Hepatocyte (in vitro differentiated cells): ENCODE measurements around the gene ARL17B. TPM values are rescaled to one million over a fixed set of nuclear protein-coding genes. Genes with fewer than 3 reads are reported as not detected.
"Not testable (repeated sequence)": the region's sequence is repeated elsewhere in the genome, so short reads cannot be mapped to it uniquely, and the experiment has no call there.

Experiments
- DNase-seq: peaks from one replicate; pipeline ENCODE4 v3.0.0-alpha.2; 2016; ENCODE audit warnings: low spot score
- H2AFZ ChIP-seq: fragments of 200-600 bp; sonication (generic); 2 replicates; pipeline ENCODE4 v1.6.0; 2016; ENCODE audit warnings: antibody characterized with exemption, mild to moderate bottlenecking
- H3K27ac ChIP-seq: fragments of 200-600 bp; sonication (generic); 2 replicates; pipeline ENCODE4 v1.5.1; 2016; ENCODE audit warnings: mild to moderate bottlenecking
- H3K27me3 ChIP-seq: fragments of 200-600 bp; sonication (generic); 2 replicates; pipeline ENCODE4 v1.6.1; 2016
- H3K36me3 ChIP-seq: fragments of 200-600 bp; sonication (generic); replicated peaks from 2 replicates; pipeline ENCODE4 v1.5.1; 2016; ENCODE audit warnings: low read depth; ENCODE audit not compliant: insufficient read depth
- H3K4me1 ChIP-seq: fragments of 200-600 bp; sonication (generic); 2 replicates; pipeline ENCODE4 v1.5.1; 2016; ENCODE audit warnings: mild to moderate bottlenecking, moderate library complexity; ENCODE audit not compliant: insufficient read depth
- H3K4me2 ChIP-seq: fragments of 200-600 bp; sonication (generic); 2 replicates; pipeline ENCODE4 v1.6.0; 2016
- H3K4me3 ChIP-seq: fragments of 200-600 bp; sonication (generic); 2 replicates; pipeline ENCODE4 v1.5.1; 2016; ENCODE audit warnings: mild to moderate bottlenecking
- H3K79me2 ChIP-seq: fragments of 200-600 bp; sonication (generic); 2 replicates; pipeline ENCODE4 v1.6.0; 2017; ENCODE audit warnings: mild to moderate bottlenecking
- H3K9me2 ChIP-seq: fragments of 200-600 bp; sonication (generic); replicated peaks from 2 replicates; pipeline ENCODE4 v1.6.0; 2017; ENCODE audit warnings: mild to moderate bottlenecking; ENCODE audit not compliant: insufficient read depth
- H3K9me3 ChIP-seq: fragments of 200-600 bp; sonication (generic); 2 replicates; pipeline ENCODE4 v1.5.1; 2016; ENCODE audit warnings: low read depth, mild to moderate bottlenecking
- H4K20me1 ChIP-seq: fragments of 200-600 bp; sonication (generic); 2 replicates; pipeline ENCODE4 v1.6.0; 2016; ENCODE audit warnings: mild to moderate bottlenecking; ENCODE audit not compliant: insufficient read depth, poor library complexity, severe bottlenecking
- WGBS: methylation state at CpG from one replicate; pipeline ENCODE4 v1.1.6; 2016; ENCODE audit warnings: low lambda C conversion rate; ENCODE audit errors: missing lambda C conversion rate; 5-methylcytosine and 5-hydroxymethylcytosine counted together
- polyA plus RNA-seq: library from polyadenylated mRNA; unstranded; fragments of >200 nt; fragmentation: Nextera tagmentation; extraction: Ambion mirVana; gene quantifications from 2 replicates; pipeline ENCODE4 v1.2.1, GENCODE V29; 2016
- total RNA-seq: library from RNA; depleted of rRNA; stranded (reverse); fragments of >200 nt; gene quantifications from 2 replicates; pipeline ENCODE4 v1.2.3, GENCODE V29; 2014

ARL17B gene
- total and polyA plus RNA-seq, 2 experiments from 2014 or later = 9.0 to 11.4 TPM

DNA sequence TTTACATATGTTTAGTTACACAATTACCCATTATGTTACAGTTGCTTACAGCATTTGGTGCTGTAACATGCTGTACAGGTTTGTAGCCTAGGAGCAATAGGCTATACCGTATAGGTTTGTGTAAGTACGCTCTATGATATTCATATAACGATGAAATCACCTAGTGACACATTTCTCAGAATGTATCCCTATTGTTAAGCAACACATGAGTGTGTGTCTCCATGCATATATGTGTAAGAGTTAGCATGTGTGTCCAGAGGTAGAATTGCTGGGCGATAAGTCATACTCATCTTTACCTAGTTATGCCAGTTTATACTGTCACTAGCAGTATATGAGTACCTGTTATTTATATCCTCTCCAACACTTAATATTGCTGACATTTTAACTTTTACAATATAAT is 21.6 kb upstream of the ARL17B start:
- not testable (repeated sequence) for H2AFZ ChIP-seq, H3K9me2 ChIP-seq, H3K9me3 ChIP-seq, H3K4me3 ChIP-seq, H3K4me1 ChIP-seq, H3K27me3 ChIP-seq, H3K27ac ChIP-seq, H3K36me3 ChIP-seq, H4K20me1 ChIP-seq, DNase-seq, H3K79me2 ChIP-seq, H3K4me2 ChIP-seq
- 98% methylated on average over 3 of the region's 4 CpGs for WGBS

DNA sequence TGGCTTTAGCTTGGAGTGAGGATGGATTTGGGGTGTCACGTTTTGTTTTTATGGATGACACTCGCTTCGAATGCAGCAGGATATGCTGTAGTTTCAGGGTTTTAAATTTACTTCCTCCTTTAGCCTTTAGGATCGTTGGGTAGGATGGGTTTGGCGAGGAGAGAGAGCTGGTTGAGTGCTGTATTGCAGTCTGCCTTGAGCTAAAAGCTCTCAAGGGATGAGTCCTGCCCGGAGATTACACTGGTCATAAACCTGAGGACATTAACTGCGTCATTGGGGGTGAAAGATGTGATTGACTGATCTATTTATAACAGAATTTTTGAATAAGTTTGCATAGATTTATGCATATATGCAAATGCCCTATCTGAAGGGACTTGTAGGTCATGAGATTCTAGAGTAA is 11.9 kb upstream of the ARL17B start:
- H3K4me2 ChIP-seq, H2AFZ ChIP-seq, H3K9me2 ChIP-seq, H3K79me2 ChIP-seq, H3K36me3 ChIP-seq, H3K4me3 ChIP-seq, H3K9me3 ChIP-seq, H3K27me3 ChIP-seq, H4K20me1 ChIP-seq, H3K4me1 ChIP-seq, H3K27ac ChIP-seq, DNase-seq: not testable (repeated sequence)
- no CpG with 5 or more reads among the region's 7 CpGs for WGBS

DNA sequence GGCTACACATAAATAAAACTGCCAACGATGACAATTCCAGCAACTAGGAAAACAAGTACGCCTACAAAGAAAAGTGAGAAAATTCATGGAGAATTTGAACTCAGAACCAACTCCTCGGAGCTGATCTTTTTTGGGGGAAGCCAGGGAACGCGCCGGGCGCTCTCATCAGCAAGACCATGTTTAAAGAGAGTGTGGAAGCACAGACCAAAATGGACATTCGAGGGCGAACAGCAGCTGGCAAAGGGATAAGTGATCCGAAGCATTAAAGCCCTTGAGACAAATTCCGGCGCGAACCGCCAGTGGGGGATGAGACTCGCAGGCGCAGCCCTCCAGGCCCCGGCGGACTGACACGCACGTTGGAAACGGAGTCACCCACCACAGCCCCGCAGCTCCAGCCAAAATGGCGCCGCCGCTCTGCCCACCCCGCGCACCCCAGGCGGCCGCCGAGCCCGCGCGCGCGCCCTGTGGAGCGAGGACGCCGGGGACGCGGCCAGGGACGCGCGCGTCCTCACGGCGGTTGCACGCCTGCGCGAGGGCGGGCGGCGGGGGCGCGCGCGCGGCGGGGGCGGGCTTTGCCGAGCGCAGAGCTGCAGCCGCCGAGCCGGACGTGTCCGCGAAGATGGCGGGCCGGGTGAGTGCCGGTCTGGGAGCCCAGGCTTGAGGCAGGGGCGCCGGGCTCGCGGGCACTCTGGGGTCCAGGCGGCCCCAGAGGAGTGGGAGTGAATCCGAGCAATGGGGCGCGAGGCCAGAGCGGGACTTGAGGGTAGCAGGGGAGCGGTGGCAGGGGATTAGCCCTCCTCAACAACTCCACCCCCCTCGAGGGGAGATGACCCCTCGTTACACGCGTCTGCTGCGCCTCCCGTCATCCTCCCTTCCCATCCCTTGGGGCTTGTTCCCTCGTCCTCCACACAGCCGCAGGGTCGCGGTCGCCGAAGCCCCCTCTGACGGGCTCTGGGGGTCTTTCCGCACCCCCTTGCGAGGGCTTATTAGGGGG is 11.0 kb upstream of the ARL17B start:
- H2AFZ ChIP-seq, H3K27ac ChIP-seq, H3K36me3 ChIP-seq, H4K20me1 ChIP-seq, H3K27me3 ChIP-seq, H3K4me2 ChIP-seq, H3K9me2 ChIP-seq, DNase-seq, H3K4me1 ChIP-seq, H3K9me3 ChIP-seq, H3K4me3 ChIP-seq, H3K79me2 ChIP-seq: not testable (repeated sequence)
- no CpG with 5 or more reads among the region's 95 CpGs for WGBS

DNA sequence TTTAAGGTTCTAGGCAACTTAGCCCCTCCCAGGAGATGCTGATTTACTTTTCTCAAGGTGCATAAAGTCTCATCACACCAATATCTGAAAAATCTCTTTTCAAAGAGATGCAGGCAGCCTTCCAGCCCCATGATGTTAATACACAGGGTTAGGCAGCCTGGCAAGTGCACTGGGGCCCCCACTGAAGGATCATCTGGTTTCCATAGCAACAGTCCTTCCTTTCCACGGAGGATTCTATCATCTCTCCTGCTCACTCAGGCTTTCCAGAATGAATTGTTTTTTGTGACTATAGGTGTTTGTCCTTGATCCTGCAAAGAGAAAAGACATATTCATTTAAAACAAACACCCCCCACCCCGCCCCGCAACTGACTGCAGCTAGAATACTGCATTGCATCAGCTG is 6.0 kb upstream of the ARL17B start:
- not testable (repeated sequence) for H3K27ac ChIP-seq, DNase-seq, H3K4me3 ChIP-seq, H3K4me2 ChIP-seq, H3K36me3 ChIP-seq, H4K20me1 ChIP-seq, H3K79me2 ChIP-seq, H3K4me1 ChIP-seq, H3K9me2 ChIP-seq, H3K27me3 ChIP-seq, H2AFZ ChIP-seq, H3K9me3 ChIP-seq
- no CpG with 5 or more reads among the region's 3 CpGs for WGBS

DNA sequence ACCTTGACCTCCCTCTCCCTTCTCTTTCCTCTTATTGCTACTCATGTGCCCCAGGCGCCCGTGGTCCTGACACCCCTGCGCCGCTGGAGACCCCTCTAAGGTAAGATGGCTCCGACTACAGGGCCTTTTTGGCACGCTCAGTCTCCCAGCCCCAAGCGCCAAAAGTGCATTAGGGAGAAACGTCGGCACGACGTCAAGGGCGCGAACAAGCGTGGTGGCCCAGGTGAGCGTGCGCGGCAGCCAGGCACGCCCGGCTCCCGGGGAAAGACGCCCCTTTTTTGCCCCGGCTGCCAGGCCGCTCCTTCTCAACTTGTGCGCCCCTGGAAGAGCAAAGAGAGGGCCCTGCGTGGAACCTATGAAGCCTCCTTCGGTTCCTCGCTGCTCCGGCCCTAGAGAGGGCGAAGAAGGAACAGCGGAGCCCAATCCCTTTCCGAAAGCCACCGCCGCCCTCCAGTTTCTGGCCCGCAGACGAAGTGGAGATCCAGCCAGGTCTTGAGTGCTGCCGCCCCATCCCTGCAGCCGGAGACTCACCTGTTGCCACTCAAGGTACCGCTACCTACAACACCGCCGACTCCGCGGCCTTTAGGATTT is 326 bp downstream of the ARL17B start:
- H3K9me2 ChIP-seq, H3K4me2 ChIP-seq, H3K79me2 ChIP-seq, DNase-seq, H3K4me3 ChIP-seq, H4K20me1 ChIP-seq, H3K9me3 ChIP-seq, H3K27me3 ChIP-seq, H3K4me1 ChIP-seq, H2AFZ ChIP-seq, H3K36me3 ChIP-seq, H3K27ac ChIP-seq: not testable (repeated sequence)
- no CpG with 5 or more reads among the region's 42 CpGs for WGBS

DNA sequence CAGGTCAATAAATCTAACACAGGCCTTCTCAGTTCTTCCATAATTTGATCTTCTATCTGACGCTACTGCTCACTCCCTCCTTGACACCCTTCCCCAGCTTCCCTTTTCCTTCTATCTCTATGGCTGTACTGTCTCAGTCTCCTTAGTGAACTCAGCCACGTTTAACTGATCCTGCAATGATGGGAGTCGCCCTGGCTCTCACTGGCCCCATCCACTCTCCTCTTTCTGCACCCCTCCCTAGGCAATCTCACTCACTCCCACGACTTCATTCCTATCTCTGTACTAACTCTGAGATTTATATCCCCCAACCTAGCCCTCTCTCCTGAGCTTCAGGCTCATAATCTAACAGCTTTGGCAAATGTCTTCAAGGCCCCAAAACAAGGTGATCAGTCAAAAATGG is 7.7 kb downstream of the ARL17B start:
- H3K27me3 ChIP-seq, H4K20me1 ChIP-seq, H3K36me3 ChIP-seq, H3K4me3 ChIP-seq, H2AFZ ChIP-seq, H3K9me2 ChIP-seq, H3K4me2 ChIP-seq, H3K4me1 ChIP-seq, H3K9me3 ChIP-seq, H3K79me2 ChIP-seq, H3K27ac ChIP-seq, DNase-seq: not testable (repeated sequence)
- WGBS = no CpG with 5 or more reads among the region's 4 CpGs

DNA sequence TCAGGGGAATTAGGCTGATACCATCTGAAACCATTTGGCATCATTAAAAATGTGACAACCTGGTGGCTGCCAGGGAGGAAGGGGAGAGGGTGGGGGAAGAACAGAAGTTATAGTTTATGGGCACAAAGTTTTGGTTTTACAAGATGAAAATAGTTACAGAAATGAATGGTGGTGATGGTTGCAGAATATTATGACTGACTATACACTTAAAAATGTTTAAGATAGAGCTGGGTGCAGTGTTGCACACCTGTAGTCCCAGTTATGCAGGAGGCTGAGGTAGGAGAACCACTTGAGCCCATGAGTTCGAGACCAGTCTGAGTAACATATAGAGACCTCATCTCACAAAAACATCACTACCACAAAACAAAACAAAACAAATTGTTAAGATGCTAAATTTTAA is 12.5 kb downstream of the ARL17B start:
- not testable (repeated sequence) for H3K27me3 ChIP-seq, H3K27ac ChIP-seq, H4K20me1 ChIP-seq, H3K4me1 ChIP-seq, H3K9me3 ChIP-seq, H2AFZ ChIP-seq, H3K36me3 ChIP-seq, H3K4me2 ChIP-seq, DNase-seq, H3K4me3 ChIP-seq, H3K79me2 ChIP-seq, H3K9me2 ChIP-seq
- WGBS = no CpG with 5 or more reads among the region's 1 CpG

DNA sequence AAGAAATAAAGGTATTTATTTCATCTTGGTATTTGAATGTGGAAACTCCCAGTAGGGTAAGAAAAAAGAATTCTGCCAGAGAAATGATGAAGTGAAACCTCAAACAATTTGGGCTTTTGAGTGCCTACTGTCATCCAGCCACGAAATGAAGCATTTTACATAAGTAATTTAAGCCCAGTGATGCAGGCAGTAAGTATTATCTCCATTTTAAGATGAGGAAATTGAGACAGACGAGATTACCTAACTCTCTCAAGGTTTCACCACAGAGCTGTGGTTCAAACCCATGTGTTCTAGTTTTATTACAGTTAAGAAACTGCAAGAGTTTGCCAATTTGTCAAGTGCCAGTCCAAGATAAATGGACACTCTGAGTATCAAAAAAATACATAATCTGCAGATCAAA is 13.2 kb downstream of the ARL17B start:
- not testable (repeated sequence) for H3K9me2 ChIP-seq, H3K4me3 ChIP-seq, H4K20me1 ChIP-seq, H3K9me3 ChIP-seq, H3K4me1 ChIP-seq, H3K27me3 ChIP-seq, H3K36me3 ChIP-seq, H2AFZ ChIP-seq, H3K79me2 ChIP-seq, H3K27ac ChIP-seq, DNase-seq, H3K4me2 ChIP-seq
- WGBS = no CpG with 5 or more reads among the region's 2 CpGs

DNA sequence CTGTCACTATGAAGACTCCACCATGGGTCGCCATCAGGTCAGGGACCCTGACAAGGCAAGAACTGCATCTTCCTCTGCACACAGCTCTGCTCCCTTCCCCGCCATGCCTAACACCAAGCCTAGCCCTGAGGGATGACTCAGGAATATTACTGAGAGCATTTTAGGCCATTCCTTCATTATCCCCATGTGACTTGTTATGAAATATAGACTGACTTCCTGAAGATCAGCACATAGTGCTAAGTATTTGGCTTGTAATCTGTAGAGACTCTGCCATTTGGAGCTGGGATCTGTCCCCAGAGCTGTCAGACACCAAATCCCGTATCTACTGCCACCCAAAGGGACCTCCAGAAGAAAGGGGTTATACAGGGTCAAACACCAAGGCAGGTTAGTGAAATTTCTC is 19.4 kb downstream of the ARL17B start:
- H3K9me2 ChIP-seq, H4K20me1 ChIP-seq, H3K4me2 ChIP-seq, H3K27me3 ChIP-seq, H3K9me3 ChIP-seq, H3K4me1 ChIP-seq, H2AFZ ChIP-seq, H3K27ac ChIP-seq, H3K36me3 ChIP-seq, DNase-seq, H3K79me2 ChIP-seq, H3K4me3 ChIP-seq: not testable (repeated sequence)
- WGBS = no CpG with 5 or more reads among the region's 3 CpGs
